Stomach (tissue), 19 donors: Measurements from ENCODE around the gene CDPF1. TPM values are rescaled to one million over a fixed set of nuclear protein-coding genes. Genes with fewer than 3 reads are reported as not detected.

Experiments used
- DNase-seq, 2 donors: peaks; one replicate each; pipeline versions ENCODE4 v3.0.0 to v3.0.0-alpha.2; 2013 to 2019
- H3K27ac ChIP-seq, 5 donors: fragments of 200-600 bp in 4 of 5; sonication (generic) in 4 of 5; one replicate each; pipeline ENCODE4 v1.5.1; 2013 to 2019; ENCODE audit warnings: mild to moderate bottlenecking in 1 of 5, moderate library complexity in 1 of 5
- H3K27me3 ChIP-seq, 3 donors: fragments of 200-600 bp; sonication (generic); one replicate each; pipeline ENCODE4 v1.5.1; 2017 to 2019; ENCODE audit warnings: mixed run types in 1 of 3
- H3K36me3 ChIP-seq, 4 donors: fragments of 200-600 bp; sonication (generic); 1 replicate in 3 of 4; 2 replicates in 1 of 4; pipeline ENCODE4 v1.5.1; 2016 to 2019
- H3K4me1 ChIP-seq, 4 donors: fragments of 200-600 bp; sonication (generic); one replicate each; pipeline ENCODE4 v1.5.1; 2016 to 2019
- H3K4me3 ChIP-seq, 4 donors: fragments of 200-600 bp; sonication (generic) in 3 of 4; one replicate each; pipeline ENCODE4 v1.5.1; 2016 to 2019; ENCODE audit warnings: mild to moderate bottlenecking in 1 of 4
- H3K9me3 ChIP-seq, 4 donors: fragments of 200-600 bp; sonication (generic); one replicate each; pipeline ENCODE4 v1.5.1; 2016 to 2019
- EP300 ChIP-seq: sonication (generic); formaldehyde crosslinking; IDR thresholded peaks from one replicate; pipeline ENCODE4 v1.6.1; 2017; ENCODE audit warnings: antibody characterized with exemption
- POLR2A ChIP-seq, 4 donors: fragments of 450-650 bp; IDR thresholded peaks; one replicate each; pipeline ENCODE4 v1.6.1; 2016; ENCODE audit warnings: antibody characterized with exemption in 4 of 4, control low read depth in 2 of 4, mild to moderate bottlenecking in 1 of 4, moderate library complexity in 1 of 4
- POLR2AphosphoS5 ChIP-seq, 3 donors: sonication (generic); formaldehyde crosslinking; IDR thresholded peaks; one replicate each; pipeline ENCODE4 v1.6.1; 2016; ENCODE audit warnings: antibody characterized with exemption in 3 of 3
- WGBS, 5 donors: extraction: QIAGEN DNeasy Blood & Tissue Kit in 3 of 5; methylation state at CpG; one replicate each; pipeline versions ENCODE4 v1.1.5 to v1.1.7; 2013 to 2018; 5-methylcytosine and 5-hydroxymethylcytosine counted together
- intact Hi-C: fragments of 100-400 bp; cut with DNase I; formaldehyde crosslinking; loops from one replicate; pipeline ENCODE4 v1.15.1; 2023; ENCODE audit warnings: low total_unique reads
- long read RNA-seq, 10 donors: transcript quantifications; one replicate each; lab custom pipeline, GENCODE V29; 2026
- polyA plus RNA-seq, 3 donors: library from polyadenylated mRNA; stranded (reverse); fragments of 200-250 nt; gene quantifications; one replicate each; pipeline ENCODE4 v1.2.3, GENCODE V29; 2013
- total RNA-seq, 5 donors: library from RNA; depleted of rRNA; stranded (reverse); fragments of >200 nt; gene quantifications; one replicate each; pipeline versions ENCODE4 v1.1.0 to v1.2.3, GENCODE V29; 2014 to 2016
- TF ChIP-seq, protein P1 (sequence below), 7 experiments: fragments of 450-650 bp in 4 of 7; fragments of 200-600 bp in 3 of 7; sonication (generic) in 3 of 7; IDR thresholded peaks; one replicate each; pipeline ENCODE4 v1.5.1; 2016 to 2019; ENCODE audit warnings: antibody characterized with exemption in 7 of 7, control low read depth in 2 of 7, mild to moderate bottlenecking in 1 of 7
- donor health status: healthy with polysubstance abuse.
- donor health status: Bipolar disorder and iron deficiency.
- donor health status: healthy.

Gene CDPF1, protein sequence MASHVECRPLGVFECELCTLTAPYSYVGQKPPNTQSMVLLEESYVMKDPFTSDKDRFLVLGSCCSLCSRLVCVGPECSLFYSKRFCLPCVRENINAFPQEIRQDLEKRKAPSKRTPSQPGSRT
- total RNA-seq (10 to 100 TPM in 3 of 5 donors, 1 to 10 TPM in 1, not detected in 1; 7.2 to 24.6 (median 12.7) TPM), polyA plus RNA-seq (10 to 100 TPM in 2 of 3 donors, 1 to 10 TPM in 1; 9.7 to 12.1 (median 11.6) TPM)
- long read RNA-seq, donor 1, partial matches to known transcripts = 0 of 3 reads
- long read RNA-seq, donor 1, other reads (novel, unspliced or antisense) = 0 of 3 reads
- long read RNA-seq, donor 2, partial matches to known transcripts = 0 of 4 reads
- long read RNA-seq, donor 2, other reads (novel, unspliced or antisense) = 0 of 4 reads
- long read RNA-seq, donor 3 = 0 reads
- long read RNA-seq, donor 4 = 0 reads
- long read RNA-seq, donor 5, partial matches to known transcripts = 0 of 3 reads
- long read RNA-seq, donor 5, other reads (novel, unspliced or antisense) = 0 of 3 reads
- long read RNA-seq, donor 6, transcript CDPF1-201 (4 exons, 1,875 nt) = major isoform, 7 of 9 reads
- long read RNA-seq, donor 6, partial matches to known transcripts = 0 of 9 reads
- long read RNA-seq, donor 6, other reads (novel, unspliced or antisense) = 0 of 9 reads
- long read RNA-seq, donor 7 = 0 reads
- long read RNA-seq, donor 8, partial matches to known transcripts = 0 of 4 reads
- long read RNA-seq, donor 8, other reads (novel, unspliced or antisense) = 0 of 4 reads
- long read RNA-seq, donor 9, partial matches to known transcripts = 0 of 2 reads
- long read RNA-seq, donor 9, other reads (novel, unspliced or antisense) = 0 of 2 reads
- long read RNA-seq, donor 10, partial matches to known transcripts = 0 of 2 reads
- long read RNA-seq, donor 10, other reads (novel, unspliced or antisense) = 0 of 2 reads

DNA sequence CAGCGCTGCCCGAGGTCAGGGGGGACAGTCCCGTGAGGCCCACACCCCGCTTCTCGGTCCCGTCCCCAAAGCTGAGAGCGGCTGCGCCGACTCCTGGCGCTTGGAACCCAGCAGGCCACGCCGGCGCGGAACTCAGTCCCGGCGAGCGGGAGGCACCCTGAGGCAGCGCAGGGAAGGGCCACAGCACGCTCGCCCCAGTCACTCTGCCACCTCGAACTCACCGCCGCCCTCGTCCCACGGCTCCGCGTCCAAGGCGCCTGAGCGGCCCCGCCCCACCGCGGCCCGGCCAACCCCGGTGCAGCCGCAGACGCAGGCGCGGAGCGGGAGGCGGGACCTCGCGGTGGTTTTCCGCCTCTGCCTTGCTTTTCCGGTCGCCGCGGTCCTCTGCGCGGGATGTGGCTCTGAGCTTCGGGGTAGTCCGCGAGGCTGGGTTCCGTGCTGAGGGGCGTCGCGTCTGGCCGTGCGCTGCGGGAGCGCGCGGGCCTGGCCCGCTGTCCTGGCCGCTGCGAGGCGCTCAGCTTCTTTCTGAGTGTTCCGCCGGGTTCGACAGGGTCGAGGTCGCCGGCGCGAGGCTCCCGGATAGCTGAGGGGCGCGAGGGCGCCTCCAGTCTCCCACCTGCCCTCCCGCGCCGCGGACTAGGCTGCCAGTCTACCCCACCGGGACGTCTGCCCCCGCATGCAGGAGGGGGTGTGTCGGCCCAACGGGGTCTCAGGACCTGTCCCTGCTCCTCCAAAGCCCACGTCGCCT, at the start of gene CDPF1:
TSS of gene CDPF1 (minus strand) at position 259 of the 748 bp plus-strand sequence. CDS start 2,009 bp downstream, outside the sequence.
- Histone ChIP-seq H3K4me3 (peak within 1 kb of the TSS; percentile 75 to 87 (median 83)), H3K4me1 (peaks cover 6 to 47% (median 24%) of the 10 kb centered on the region in 4 donors), H3K27me3 (no peaks in the 10 kb centered on the region), H3K9me3 (no peaks in the 10 kb centered on the region), H3K27ac (peak within 1 kb of the TSS; percentile 84 to 92 (median 89)), H3K36me3 (peaks cover 0 to 10% (median 4%) of the 10 kb centered on the region in 4 donors)
- TF ChIP-seq POLR2AphosphoS5 (IDR thresholded peaks at IDR 0.05) = peak; percentile 84 to 95 (median 89)
- no peak for TF ChIP-seq EP300
- peak in 1 of 4 donors; percentile 54 for TF ChIP-seq POLR2A (IDR thresholded peaks at IDR 0.05)
- intact Hi-C loops = no loop called here
- DNase-seq = peak; percentile 94 to 96
- 0 to 2% (median 0%) methylated on average over 17 to 89 of the region's 89 CpGs for WGBS, 5 donors

DNA sequence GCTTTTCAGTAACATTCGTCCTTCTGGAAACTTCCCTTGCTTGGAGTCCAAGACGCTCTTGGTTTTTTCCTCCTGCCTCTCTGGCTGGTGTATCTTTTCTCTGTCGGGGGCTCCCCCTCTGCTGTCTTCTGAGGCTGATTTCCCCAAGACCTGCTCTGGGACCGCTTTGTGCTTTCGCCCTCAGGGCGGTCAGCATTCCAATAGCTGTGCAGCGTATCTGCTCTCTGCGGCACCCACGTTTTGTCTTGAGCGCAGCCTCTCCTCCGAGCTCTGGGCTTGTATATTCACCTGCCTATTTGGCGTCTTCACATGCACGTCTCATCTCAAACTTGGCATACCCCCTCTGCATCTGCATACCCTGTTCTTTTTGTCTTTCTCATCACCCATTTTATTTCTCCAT, 49.0 kb upstream of the CDPF1 start:
- Histone ChIP-seq H3K27ac (no peak overlapping the region), H3K9me3 (no peaks in the 10 kb centered on the region), H3K27me3 (no peaks in the 10 kb centered on the region), H3K36me3 (no peaks in the 10 kb centered on the region), H3K4me3 (no peak overlapping the region), H3K4me1 (peaks cover 16 to 26% (median 22%) of the 10 kb centered on the region in 4 donors)
- TF ChIP-seq EP300 = no peak
- DNase-seq = no peak
- intact Hi-C loops = no loop called here
- WGBS, 5 donors = 94 to 98% (median 95%) methylated on average over 13 of the region's 13 CpGs

DNA sequence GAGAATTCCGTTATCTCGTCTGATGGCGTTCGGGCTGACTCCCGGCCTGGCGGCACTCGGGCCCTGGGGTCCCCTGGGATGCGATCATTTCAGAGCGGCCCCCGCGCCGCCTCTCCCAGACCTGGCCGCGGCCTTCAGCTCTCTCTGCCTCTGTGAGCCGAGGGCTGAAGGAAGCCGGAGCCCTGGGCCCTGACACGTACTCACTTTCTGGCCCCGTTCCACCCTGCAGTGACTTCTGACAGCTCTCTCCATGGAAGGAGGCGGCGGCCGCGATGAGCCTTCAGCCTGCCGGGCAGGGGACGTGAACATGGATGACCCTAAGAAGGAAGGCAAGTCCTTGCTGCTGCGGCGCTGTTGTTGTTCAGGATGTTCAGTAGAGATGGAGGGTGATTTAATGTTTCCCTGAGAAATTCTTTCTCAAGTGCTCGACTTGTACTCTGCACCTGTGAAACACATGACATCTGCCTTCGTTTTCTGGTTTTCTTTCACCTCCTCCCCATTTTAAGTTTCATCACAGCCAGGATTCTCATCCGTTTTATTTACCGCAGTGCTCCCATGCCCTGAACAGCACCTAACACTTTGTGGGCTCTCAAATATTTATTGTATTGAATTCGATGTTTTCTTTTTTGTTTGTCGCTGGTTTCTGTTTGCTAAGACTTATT, 47.2 kb upstream of the CDPF1 start:
- intact Hi-C loops = no loop called here
- DNase-seq = peak in 1 of 2 donors; percentile 53
- WGBS, 5 donors = 3 to 9% (median 3%) methylated on average over 16 to 32 of the region's 32 CpGs
- Histone ChIP-seq H3K4me3 (peak overlapping the region; percentile 55 to 87 (median 60)), H3K9me3 (no peaks in the 10 kb centered on the region), H3K27ac (peak overlapping the region in 2 of 5 donors; percentile 91), H3K4me1 (peaks cover 16 to 26% (median 22%) of the 10 kb centered on the region in 4 donors), H3K36me3 (peaks cover 6 to 18% (median 17%) of the 10 kb centered on the region in 4 donors), H3K27me3 (no peaks in the 10 kb centered on the region)
- TF ChIP-seq, protein P1, sequence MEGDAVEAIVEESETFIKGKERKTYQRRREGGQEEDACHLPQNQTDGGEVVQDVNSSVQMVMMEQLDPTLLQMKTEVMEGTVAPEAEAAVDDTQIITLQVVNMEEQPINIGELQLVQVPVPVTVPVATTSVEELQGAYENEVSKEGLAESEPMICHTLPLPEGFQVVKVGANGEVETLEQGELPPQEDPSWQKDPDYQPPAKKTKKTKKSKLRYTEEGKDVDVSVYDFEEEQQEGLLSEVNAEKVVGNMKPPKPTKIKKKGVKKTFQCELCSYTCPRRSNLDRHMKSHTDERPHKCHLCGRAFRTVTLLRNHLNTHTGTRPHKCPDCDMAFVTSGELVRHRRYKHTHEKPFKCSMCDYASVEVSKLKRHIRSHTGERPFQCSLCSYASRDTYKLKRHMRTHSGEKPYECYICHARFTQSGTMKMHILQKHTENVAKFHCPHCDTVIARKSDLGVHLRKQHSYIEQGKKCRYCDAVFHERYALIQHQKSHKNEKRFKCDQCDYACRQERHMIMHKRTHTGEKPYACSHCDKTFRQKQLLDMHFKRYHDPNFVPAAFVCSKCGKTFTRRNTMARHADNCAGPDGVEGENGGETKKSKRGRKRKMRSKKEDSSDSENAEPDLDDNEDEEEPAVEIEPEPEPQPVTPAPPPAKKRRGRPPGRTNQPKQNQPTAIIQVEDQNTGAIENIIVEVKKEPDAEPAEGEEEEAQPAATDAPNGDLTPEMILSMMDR (IDR thresholded peaks at IDR 0.05) = no peak
- TF ChIP-seq EP300 (no peak), POLR2A (IDR thresholded peaks at IDR 0.05) (no peak), POLR2AphosphoS5 (IDR thresholded peaks at IDR 0.05) (no peak)

DNA sequence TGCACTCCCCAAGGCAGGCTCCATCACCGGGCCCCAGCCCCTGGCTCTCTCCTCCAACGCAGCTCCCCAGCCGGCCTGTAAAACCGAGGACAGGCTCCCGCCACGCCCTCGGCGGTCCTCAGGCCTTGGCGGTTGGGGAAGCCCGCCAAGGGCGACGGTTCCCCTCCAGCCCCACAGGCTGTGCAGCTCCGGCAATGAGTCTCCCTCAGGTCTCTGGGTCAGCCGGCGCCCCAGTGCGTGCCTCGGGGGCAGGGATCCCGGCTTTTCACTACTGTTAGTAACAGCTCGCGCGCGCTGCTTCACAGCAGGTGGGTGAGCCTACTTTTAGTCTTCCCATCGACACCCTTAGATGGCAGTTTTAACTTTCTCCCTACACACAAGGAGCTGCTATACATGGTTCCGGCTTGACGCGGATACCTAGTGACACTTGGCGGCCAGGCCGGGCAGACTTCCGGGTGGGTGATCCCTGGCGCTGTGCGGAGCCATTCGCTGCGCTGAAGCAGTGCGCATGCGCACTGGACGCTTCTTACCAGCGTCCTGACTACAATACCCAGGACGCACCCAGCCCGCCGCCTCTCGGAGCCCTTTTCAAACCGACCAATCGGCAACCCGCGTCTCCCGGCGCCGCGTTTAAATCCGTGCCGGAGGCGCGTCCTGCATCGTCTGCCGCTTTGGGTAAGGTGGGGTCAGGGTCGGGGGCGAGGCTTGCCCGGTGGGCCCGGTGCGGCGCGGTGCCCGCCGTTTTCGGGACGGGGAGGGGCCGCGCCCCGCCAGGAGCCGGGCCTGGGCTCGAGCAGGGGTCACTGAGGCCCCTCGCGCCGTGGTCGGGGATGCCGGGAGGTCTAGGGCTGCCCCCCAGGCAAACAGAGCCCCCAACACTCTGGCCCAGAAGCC, 46.4 kb upstream of the CDPF1 start, which contains the start of gene GTSE1:
TSS of gene GTSE1 (plus strand) at position 614 of the 894 bp plus-strand sequence. CDS start 531 bp downstream, outside the sequence.
- intact Hi-C loops = no loop called here
- Histone ChIP-seq H3K4me3 (peak within 1 kb of the TSS; percentile 55 to 87 (median 60)), H3K36me3 (peaks cover 12 to 26% (median 25%) of the 10 kb centered on the region in 4 donors), H3K9me3 (peaks cover 0 to 8% (median 3%) of the 10 kb centered on the region in 4 donors), H3K27ac (peak within 1 kb of the TSS; percentile 90 to 96 (median 91)), H3K27me3 (no peaks in the 10 kb centered on the region), H3K4me1 (peaks cover 16 to 26% (median 22%) of the 10 kb centered on the region in 4 donors)
- 0 to 1% (median 0%) methylated on average over 25 to 76 of the region's 76 CpGs for WGBS, 5 donors
- peak; percentile 99 for DNase-seq
- TF ChIP-seq, protein P1 (IDR thresholded peaks at IDR 0.05) = peak in 2 of 7 experiments; percentile 20 to 38
- TF ChIP-seq POLR2AphosphoS5 (IDR thresholded peaks at IDR 0.05) (peak; percentile 73 to 93 (median 88)), EP300 (no peak)
